Occipital lobe (tissue), 2 donors: ENCODE measurements around the gene FYN. TPM values are rescaled to one million over a fixed set of nuclear protein-coding genes. Genes with fewer than 3 reads are reported as not detected.
"Not testable (repeated sequence)": the region's sequence is repeated elsewhere in the genome, so short reads cannot be mapped to it uniquely, and the experiment has no call there.

Experiments used
- DNase-seq: peaks from one replicate; lab custom pipeline; 2025; lab: John Stamatoyannopoulos, UW
- total RNA-seq: library from RNA; depleted of rRNA; stranded (reverse); fragments of >200 nt; gene quantifications from one replicate; pipeline ENCODE4 v1.2.3, GENCODE V29; 2014

The FYN gene
- total RNA-seq, 1 donor from 2014 or later: 246 TPM

GRCh38 chr6:111852725-111853124 lies 20.5 kb downstream of the FYN start:
- no peak for DNase-seq

DNA sequence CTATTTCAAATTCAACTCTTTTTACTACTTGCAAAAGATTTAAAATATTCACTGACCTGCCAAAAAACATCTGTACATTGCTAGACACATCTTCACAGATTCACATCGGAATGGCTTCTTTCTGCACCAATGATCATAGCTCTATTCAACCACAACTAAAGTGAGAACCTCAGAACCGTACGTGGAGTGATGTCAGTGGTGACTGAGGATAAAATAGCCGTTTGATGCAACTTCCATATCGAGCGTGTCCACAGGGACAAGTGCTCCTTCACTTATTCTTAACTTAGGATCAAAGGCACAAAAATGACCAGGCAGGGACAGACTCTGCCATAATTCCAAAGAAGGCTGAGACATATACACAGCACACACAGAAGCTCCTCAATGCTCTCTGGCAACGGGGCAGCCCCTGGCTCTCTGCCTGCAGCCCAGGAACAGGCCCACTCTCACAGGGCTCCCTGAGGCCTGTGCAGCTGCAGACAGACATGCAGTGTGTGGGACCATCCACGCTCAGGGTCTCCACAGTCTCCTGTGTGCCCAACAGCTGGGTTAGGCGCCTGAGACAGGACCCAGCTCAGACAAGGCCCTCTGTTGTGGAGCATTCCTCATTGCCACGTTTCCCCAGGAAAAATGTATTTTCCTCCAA lies 22.8 kb downstream of the FYN start:
- DNase-seq: no peak

GRCh38 chr6:111849298-111849697 lies 24.0 kb downstream of the FYN start:
- DNase-seq: no peak

- no peak for DNase-seq
These were observed 24.9 kb downstream of the FYN start for GRCh38 chr6:111848262-111848812.

- DNase-seq: no peak
These were observed 26.5 kb downstream of the FYN start for GRCh38 chr6:111846492-111847409.

DNA sequence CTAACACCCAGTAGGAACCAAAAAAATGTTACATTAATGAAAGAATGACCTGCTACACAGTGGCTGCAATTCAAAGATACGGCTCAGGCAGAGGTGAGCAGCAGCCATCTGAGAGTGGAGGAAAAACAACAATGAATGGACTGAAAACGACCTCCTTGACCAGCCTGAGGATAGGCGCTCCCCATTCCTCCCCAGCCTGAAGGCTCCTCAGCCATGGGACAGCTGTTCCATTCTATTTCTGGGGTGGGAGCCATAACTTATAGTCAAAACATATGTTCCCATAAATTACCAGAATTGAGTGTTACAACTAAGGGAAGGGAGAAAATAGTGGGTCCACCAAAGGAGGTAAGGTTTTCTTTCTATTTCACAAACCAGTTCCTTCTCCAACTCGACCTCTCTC lies 27.2 kb downstream of the FYN start:
- DNase-seq: no peak

DNA sequence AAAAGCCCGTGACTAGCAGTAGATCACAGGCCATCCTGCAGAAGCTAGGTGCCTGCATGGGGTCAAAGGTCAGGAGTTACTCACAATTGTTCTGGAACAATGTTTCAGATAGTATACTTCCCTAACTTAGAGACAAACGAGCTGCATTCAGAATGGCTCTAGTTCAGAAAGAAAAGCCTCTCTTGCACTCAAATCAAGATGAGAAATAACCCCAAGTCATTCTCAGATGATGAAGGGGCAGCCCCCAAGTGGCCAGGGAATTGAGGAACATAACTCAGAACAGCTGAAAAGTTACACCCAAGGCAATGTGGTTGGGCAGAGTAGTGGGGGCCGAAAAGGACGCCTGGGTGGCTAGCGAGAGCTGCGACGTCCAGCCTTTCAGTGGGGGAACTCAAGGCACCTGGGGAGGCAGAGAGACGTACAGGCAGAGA lies 27.8 kb downstream of the FYN start:
- no peak for DNase-seq

- DNase-seq: no peak
These were observed 28.3 kb downstream of the FYN start for GRCh38 chr6:111844921-111845320.

DNA sequence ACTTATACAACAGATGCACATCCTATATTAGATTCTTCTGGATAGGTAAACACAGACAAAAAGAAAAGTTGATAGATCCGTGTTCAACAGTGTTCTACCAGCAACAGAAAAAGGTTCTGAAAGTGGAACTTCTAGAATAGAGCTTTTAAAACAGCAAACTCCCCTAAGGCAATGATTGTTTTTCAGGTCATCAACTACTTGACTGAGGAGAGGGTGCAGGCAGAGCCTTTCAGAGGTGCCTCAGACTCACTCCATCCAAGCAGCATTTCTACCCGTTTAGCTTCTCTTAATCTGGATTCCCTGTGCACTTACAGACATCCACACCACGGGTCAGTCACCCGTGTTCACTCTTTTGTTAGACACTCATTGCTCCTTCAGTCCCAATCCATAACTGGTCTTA lies 28.9 kb downstream of the FYN start:
- no peak for DNase-seq

DNA sequence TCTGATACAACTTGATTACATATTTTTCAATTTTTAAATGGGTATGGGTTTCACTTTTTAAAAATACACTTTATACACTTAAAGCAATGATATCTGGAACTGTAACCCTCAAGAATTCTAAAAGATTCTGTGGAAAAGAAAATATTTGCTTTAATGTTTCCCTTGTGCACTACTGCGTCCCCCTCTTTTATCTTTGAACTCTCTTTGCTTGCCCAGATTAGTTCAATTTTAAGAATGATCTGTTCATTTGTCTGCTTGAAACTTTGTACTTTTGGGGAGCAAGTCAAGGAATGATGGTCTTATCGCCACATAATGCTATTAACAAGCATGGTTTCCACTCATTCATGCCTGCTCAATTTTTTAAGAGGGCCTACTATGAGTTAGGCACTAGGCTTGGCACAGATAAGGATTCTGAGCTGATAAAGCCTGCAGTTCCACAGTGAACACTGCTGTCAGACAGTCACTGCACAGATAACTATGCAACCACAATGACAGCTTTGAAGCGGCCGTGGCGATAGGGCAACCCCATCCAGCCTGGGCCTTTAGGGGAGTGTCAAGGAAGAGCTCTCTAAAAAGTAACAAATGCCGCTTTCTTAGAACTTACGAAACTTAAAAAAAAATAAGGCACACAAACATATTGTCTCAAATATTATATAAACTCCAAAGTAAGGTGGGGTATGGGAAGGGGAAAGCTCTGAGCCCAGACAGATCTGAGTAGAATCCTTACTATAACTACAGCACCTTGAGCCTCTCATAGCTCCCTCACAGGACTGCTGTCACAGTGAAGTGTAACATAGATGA lies 29.7 kb downstream of the FYN start:
- DNase-seq: no peak

DNA sequence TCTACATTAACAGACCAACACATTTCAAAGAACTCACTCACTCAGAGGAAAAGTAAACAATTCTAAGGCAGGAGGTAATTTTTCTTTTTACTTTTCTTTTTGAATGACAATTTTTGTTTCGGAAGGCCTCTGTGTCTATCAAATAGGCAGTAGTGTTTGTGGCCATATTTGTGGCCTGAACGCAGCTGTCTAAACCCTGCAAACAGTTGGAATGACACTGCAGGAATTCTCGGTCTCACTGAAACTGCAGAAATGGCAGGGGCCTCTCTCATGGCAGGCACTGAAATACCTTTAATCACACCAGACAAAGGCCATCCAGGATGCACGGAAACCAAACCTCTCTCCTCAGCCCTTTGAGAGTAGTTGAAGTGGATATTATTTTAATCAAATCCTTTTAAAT lies 30.4 kb downstream of the FYN start:
- no peak for DNase-seq

DNA sequence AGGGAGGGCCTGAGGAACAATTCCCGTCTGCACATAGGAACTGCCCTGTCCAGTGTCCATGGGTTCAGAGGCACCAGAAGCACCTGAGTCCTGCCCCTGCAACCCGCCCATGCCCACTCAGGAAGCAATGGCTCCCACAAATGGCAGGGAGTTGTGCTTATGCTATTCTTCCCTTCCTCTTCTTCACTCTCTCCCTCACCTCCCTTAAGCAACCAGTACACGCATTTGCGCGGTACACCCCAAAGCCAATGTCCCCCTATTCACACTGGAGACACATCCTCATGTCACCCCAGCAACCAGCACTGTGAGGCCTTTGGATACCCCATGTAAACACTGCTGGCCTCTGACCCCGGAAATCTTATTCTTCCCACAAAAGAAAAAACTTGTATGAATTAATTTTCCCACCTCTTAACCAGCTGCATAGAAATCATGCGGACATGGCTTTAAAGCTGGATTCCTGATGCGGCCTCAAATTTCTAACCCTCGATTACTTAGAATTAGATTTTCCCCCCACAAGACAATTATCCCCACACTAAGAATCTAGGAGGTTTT lies 30.9 kb downstream of the FYN start:
- DNase-seq: no peak

DNA sequence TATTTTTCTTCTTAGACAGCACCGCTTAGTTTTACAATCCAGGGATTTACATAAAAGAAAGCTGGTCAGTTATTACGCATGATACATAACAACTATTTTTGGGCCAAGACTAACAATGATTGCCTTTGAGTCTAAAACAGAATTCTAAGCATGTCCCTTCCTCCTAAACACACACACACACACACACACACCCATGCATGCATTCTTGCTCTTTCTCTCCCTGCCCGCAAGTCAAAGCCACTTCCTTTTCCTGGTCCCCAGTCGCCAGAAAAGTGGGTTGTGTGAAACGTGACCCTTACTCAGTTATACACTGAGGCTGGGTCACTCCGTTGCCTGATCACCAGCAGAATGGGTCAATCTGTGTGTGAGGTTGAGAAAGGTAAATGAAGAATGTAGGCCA lies 31.4 kb downstream of the FYN start:
- no peak for DNase-seq

DNA sequence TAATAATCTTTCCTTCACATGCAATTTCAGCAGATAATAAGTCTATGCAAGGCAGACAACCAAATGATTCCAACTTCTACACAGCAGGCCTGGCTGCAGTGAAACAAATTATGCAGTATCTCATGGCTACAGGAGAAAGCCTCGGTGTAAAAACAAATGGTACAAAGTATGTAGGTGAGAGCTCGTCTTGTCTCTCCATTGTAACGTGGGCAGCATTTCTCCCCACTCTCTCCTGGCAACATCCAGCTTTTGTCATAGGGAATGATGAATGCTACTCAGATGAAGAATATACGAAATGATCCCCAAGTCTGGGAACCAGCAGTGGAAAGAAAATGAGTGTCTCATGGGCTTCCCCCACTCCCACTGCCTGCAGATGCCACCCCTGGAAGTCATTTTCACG lies 32.4 kb downstream of the FYN start:
- no peak for DNase-seq

- no peak for DNase-seq
These were observed 34.3 kb downstream of the FYN start for GRCh38 chr6:111838749-111839484.

DNA sequence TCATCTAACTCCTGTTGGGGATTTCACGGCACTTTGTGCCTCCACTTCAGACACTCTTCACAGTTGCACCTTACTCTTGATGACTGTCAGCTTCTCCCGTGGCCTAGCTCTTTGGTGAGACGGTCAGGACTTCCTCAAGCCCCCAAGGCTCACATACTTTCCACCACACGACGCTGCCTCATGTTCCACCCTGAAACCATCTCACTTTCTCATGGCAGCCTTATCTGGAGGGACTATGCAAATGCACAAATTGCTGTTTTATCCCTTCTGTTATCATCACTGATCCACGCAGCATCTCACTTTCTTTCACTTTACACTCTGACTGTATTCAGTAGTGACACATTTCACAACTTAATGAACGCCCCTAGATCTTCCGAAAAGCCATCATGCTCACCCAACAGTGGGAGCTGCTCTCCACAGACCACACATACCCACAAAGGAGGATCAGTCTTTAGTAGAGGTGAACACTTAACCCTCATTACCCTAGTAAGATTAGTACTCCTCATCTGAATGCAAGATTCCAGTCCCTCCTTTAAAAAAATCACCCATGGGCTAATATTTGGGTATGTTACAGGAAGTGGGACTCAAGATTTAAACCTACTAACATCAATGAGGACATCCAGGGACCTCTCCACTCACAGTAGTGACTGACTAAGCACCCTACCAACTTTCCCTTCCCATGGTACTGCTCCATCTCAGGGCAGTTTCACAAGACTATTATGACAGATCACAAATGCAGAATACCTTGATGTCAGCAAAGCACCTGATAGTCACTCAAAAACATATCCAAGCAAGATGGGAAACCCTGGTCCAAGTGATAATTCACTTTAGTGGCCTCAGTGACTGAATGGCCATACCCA lies 35.4 kb downstream of the FYN start:
- DNase-seq: no peak

DNA sequence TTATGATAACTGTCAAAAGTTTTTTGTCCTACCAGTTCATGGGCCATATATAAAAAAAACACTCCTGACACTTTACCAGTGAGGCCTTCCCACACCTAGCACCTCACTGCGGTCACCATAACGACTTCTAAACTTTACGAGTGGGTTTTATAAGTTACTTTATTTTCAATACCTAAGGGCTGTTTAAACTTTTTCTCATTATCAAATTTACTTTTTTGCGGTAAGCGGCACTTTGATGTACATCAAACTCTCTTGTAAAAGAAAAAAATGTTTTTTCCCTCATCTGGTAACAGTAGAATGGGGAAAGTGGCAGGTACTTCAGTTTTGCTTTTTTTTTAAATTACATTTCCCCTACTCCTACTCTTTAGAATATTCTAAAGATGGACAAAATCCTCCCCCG lies 36.2 kb downstream of the FYN start:
- no peak for DNase-seq

GRCh38 chr6:111835807-111836206 lies 37.4 kb downstream of the FYN start:
- no peak for DNase-seq

GRCh38 chr6:111835398-111835797 lies 37.9 kb downstream of the FYN start:
- not testable (repeated sequence) for DNase-seq

DNA sequence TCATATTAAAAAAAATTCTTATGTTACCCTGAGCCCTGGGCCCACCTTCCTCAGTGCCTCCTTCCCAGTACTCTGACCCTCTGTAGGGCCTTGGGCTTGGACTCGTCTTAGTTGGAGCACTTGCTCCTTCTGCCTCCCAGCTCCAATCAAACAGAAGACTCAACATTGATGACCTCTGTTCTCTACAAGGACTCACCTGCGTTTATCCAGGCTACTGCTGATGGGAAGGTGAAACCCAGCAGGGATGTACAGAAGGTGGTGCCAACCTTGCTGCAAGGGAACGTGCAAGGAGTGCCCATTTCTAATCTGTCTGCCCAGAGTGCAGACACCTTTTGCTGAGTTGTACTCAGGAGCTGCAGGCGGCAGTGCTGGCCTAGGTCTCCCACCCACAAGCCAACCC lies 38.9 kb downstream of the FYN start:
- no peak for DNase-seq
